Neural cell (in vitro differentiated cells): ENCODE measurements around the gene RTN4RL1. TPM values are rescaled to one million over a fixed set of nuclear protein-coding genes. Genes with fewer than 3 reads are reported as not detected.

Source experiments
- H2AFZ ChIP-seq: fragments of 200-600, 300-800 bp; sonication (generic), shearing (Covaris generic); 2 replicates; pipeline ENCODE4 v1.6.0; 2014; ENCODE audit warnings: low read depth, mild to moderate bottlenecking, antibody characterized with exemption, low read length, moderate library complexity
- H3F3A ChIP-seq: fragments of 200-600 bp; shearing (Covaris generic); 2 replicates; pipeline ENCODE4 v1.6.1; 2016; ENCODE audit warnings: mild to moderate bottlenecking, moderate library complexity, mixed read lengths, antibody characterized with exemption, low read length; ENCODE audit not compliant: insufficient read depth, poor library complexity, severe bottlenecking
- H3K27ac ChIP-seq: fragments of 200-600, 300-800 bp; sonication (generic), shearing (Covaris generic); 2 replicates; pipeline ENCODE4 v1.5.1; 2014; ENCODE audit warnings: mild to moderate bottlenecking, low read length, moderate library complexity
- H3K27me3 ChIP-seq: fragments of 300-800, 200-600 bp; sonication (generic), shearing (Covaris generic); 2 replicates; pipeline ENCODE4 v1.6.0; 2014; ENCODE audit warnings: mild to moderate bottlenecking, low read depth, low read length, moderate library complexity; ENCODE audit not compliant: insufficient read depth
- H3K36me3 ChIP-seq: fragments of 300-800, 200-600 bp; sonication (generic), shearing (Covaris generic); 2 replicates; pipeline ENCODE4 v1.5.1; 2014; ENCODE audit warnings: mild to moderate bottlenecking, antibody characterized with exemption, low read length, moderate library complexity; ENCODE audit not compliant: insufficient read depth
- H3K4me2 ChIP-seq: fragments of 300-800, 200-600 bp; sonication (generic), shearing (Covaris generic); 2 replicates; pipeline ENCODE4 v1.6.0; 2014; ENCODE audit warnings: mild to moderate bottlenecking, low read length
- H3K4me3 ChIP-seq: fragments of 300-800, 200-600 bp; sonication (generic), shearing (Covaris generic); 2 replicates; pipeline ENCODE4 v1.5.1; 2014; ENCODE audit warnings: mild to moderate bottlenecking, low read length, moderate library complexity
- H3K79me2 ChIP-seq: fragments of 200-600 bp; shearing (Covaris generic); replicated peaks from 2 replicates; pipeline ENCODE4 v1.6.0; 2014; ENCODE audit warnings: mild to moderate bottlenecking, low read length, moderate library complexity; ENCODE audit not compliant: insufficient read depth
- H3K9ac ChIP-seq: fragments of 300-800, 200-600 bp; sonication (generic), shearing (Covaris generic); 2 replicates; pipeline ENCODE4 v1.6.1; 2016; ENCODE audit warnings: mild to moderate bottlenecking, low read length, mixed read lengths
- H3K9me2 ChIP-seq: fragments of 200-600 bp; shearing (Covaris generic); 2 replicates; pipeline ENCODE4 v1.6.1; 2016; ENCODE audit warnings: mild to moderate bottlenecking, low read length, mixed read lengths; ENCODE audit not compliant: insufficient read depth
- H3K9me3 ChIP-seq: fragments of 200-600, 300-800 bp; sonication (generic), shearing (Covaris generic); 2 replicates; pipeline ENCODE4 v1.6.1; 2016; ENCODE audit warnings: mild to moderate bottlenecking, mixed run types, low read length, moderate library complexity, mixed read lengths
- H4K20me1 ChIP-seq: fragments of 200-600 bp; shearing (Covaris generic); 2 replicates; pipeline ENCODE4 v1.6.1; 2016; ENCODE audit warnings: mild to moderate bottlenecking, mixed run types; ENCODE audit not compliant: insufficient read depth
- EZH2 ChIP-seq: fragments of 200-600, 300-800 bp; shearing (Covaris generic), sonication (generic); IDR thresholded peaks from 2 replicates; pipeline ENCODE4 v1.6.1; 2014; ENCODE audit warnings: antibody characterized with exemption, low read length, borderline replicate concordance, mild to moderate bottlenecking; ENCODE audit not compliant: insufficient read depth, poor library complexity, severe bottlenecking
- MXI1 ChIP-seq: fragments of 450-650 bp; conservative IDR thresholded peaks from 2 replicates; pipeline ENCODE4 v1.6.1; 2014; ENCODE audit warnings: antibody characterized with exemption, mild to moderate bottlenecking; ENCODE audit not compliant: poor library complexity, severe bottlenecking
- RAD21 ChIP-seq: fragments of 450-650 bp; conservative IDR thresholded peaks from 2 replicates; pipeline ENCODE4 v1.6.1; 2014; ENCODE audit warnings: antibody characterized with exemption, mild to moderate bottlenecking, moderate library complexity
- SMC3 ChIP-seq: fragments of 450-650 bp; conservative IDR thresholded peaks from 2 replicates; pipeline ENCODE4 v1.6.1; 2014; ENCODE audit warnings: antibody characterized with exemption, mild to moderate bottlenecking, moderate library complexity; ENCODE audit not compliant: poor library complexity
- TAF1 ChIP-seq: IDR thresholded peaks from 2 replicates; pipeline ENCODE4 v1.6.1; 2012; ENCODE audit warnings: low read depth
- polyA plus RNA-seq: library from polyadenylated mRNA; depleted of rRNA; stranded (reverse); fragments of >200 nt; gene quantifications from 2 replicates; pipeline ENCODE4 v1.2.3, GENCODE V29; 2014
- TF ChIP-seq, protein P1 (sequence below): IDR thresholded peaks from 2 replicates; pipeline ENCODE4 v1.6.1; 2012; ENCODE audit warnings: borderline replicate concordance

Gene RTN4RL1
- polyA plus RNA-seq, 1 donor from 2014 or later: 8.1 TPM

DNA sequence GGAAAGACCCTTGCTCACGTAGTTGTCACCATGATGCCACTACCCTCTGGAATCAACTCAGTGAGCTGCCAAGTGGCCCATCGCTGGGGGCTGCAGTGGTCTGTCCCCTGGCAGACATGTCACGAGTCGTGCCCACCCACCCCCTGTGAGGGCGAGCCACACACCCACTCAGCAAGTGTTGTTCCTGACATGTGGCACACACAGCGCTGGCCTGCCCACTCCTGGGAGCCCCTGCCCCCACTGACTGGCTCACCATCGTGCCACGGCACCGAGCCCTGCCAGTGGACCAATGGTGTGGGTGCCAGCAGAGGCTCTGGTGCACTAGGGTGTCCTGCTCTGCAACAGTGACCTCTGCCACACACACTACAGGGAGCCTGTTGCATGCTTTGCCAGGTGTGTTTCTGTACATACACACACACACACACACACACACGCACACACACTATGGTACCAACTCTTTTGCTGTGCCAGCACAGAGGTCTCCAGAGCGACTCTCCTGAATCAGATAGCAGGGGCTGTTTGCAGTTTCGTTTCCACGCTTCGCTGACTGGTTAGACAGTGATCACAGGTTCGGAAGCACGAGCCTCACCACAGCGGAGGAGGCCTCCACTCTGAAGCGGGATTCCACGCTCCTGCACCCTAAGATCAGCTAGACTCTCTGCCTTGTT is 7.7 kb downstream of the RTN4RL1 start:
- Histone ChIP-seq H3K9me3 (no peaks in the 10 kb centered on the region), H3K9me2 (no peaks in the 10 kb centered on the region), H3K4me3 (no peak overlapping the region), H3K27me3 (no peaks in the 10 kb centered on the region), H4K20me1 (no peaks in the 10 kb centered on the region), H3K79me2 (no peaks in the 10 kb centered on the region), H3F3A (no peaks in the 10 kb centered on the region), H3K4me2 (no peak overlapping the region), H3K9ac (no peak overlapping the region), H3K36me3 (no peaks in the 10 kb centered on the region), H2AFZ (no peak overlapping the region), H3K27ac (no peak overlapping the region)
- no peak for TF ChIP-seq EZH2
- no peak for TF ChIP-seq TAF1

DNA sequence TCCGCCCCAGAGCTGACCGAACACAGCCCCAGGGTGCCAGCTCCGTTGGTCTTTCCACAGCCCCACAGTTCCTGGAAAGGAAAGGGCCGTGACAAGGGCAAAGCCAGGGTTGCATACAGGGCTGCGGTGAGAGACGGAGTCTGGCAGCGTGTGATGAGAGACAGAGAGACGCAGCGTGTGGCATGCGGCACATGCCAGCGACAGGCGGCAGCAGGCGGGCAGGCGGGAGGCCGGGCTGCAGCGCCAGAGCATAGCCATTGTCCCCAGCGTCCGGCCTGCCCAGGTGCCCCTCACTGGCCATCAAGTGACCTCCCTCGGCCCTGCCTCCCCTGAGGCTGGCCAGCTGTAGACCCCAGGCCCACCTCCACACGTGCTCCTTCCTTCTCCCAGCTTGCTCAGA is 8.6 kb downstream of the RTN4RL1 start:
- H3K4me3 ChIP-seq: no peak overlapping the region
- no peaks in the 10 kb centered on the region for H3K27me3 ChIP-seq
- H3K79me2 ChIP-seq: no peaks in the 10 kb centered on the region
- H3K9ac ChIP-seq: no peak overlapping the region
- H3F3A ChIP-seq: no peaks in the 10 kb centered on the region
- no peaks in the 10 kb centered on the region for H3K36me3 ChIP-seq
- H3K9me2 ChIP-seq: no peaks in the 10 kb centered on the region
- H4K20me1 ChIP-seq: no peaks in the 10 kb centered on the region
- no peak overlapping the region for H2AFZ ChIP-seq
- no peak overlapping the region for H3K4me2 ChIP-seq
- H3K27ac ChIP-seq: no peak overlapping the region
- H3K9me3 ChIP-seq: no peaks in the 10 kb centered on the region
- TF ChIP-seq EZH2 (no peak), RAD21 (no peak), MXI1 (no peak), TAF1 (no peak), SMC3 (no peak)
- TF ChIP-seq, protein P1, sequence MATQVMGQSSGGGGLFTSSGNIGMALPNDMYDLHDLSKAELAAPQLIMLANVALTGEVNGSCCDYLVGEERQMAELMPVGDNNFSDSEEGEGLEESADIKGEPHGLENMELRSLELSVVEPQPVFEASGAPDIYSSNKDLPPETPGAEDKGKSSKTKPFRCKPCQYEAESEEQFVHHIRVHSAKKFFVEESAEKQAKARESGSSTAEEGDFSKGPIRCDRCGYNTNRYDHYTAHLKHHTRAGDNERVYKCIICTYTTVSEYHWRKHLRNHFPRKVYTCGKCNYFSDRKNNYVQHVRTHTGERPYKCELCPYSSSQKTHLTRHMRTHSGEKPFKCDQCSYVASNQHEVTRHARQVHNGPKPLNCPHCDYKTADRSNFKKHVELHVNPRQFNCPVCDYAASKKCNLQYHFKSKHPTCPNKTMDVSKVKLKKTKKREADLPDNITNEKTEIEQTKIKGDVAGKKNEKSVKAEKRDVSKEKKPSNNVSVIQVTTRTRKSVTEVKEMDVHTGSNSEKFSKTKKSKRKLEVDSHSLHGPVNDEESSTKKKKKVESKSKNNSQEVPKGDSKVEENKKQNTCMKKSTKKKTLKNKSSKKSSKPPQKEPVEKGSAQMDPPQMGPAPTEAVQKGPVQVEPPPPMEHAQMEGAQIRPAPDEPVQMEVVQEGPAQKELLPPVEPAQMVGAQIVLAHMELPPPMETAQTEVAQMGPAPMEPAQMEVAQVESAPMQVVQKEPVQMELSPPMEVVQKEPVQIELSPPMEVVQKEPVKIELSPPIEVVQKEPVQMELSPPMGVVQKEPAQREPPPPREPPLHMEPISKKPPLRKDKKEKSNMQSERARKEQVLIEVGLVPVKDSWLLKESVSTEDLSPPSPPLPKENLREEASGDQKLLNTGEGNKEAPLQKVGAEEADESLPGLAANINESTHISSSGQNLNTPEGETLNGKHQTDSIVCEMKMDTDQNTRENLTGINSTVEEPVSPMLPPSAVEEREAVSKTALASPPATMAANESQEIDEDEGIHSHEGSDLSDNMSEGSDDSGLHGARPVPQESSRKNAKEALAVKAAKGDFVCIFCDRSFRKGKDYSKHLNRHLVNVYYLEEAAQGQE: no peak

DNA sequence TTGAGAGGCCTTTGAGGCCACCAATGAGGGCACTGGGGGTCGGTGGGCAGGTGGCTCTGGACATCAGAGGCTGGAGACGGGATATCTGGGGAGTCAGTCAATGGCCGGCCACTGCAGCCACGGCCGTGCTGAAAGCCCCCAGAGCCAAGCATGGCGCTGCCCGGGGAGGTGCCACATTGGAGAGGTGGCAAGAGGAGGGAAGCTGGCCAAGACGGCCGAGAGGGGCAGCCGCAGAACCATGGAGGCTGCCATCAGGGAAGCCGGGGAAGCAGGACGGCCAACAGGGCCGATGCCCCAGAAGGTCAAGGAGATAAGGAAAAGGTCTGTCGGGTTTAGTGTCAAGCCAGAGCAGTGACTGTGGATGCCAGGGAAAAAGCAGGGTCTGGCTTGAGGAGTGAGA is 9.8 kb downstream of the RTN4RL1 start:
- TF ChIP-seq RAD21: no peak
- TF ChIP-seq, protein P1: no peak
- no peaks in the 10 kb centered on the region for H3K36me3 ChIP-seq
- H3F3A ChIP-seq: no peaks in the 10 kb centered on the region
- no peak overlapping the region for H2AFZ ChIP-seq
- no peak overlapping the region for H3K27ac ChIP-seq
- H3K9me3 ChIP-seq: no peaks in the 10 kb centered on the region
- H3K4me2 ChIP-seq: no peak overlapping the region
- H3K4me3 ChIP-seq: no peak overlapping the region
- H3K9me2 ChIP-seq: no peaks in the 10 kb centered on the region
- no peak overlapping the region for H3K9ac ChIP-seq
- no peaks in the 10 kb centered on the region for H3K79me2 ChIP-seq
- no peaks in the 10 kb centered on the region for H4K20me1 ChIP-seq
- no peaks in the 10 kb centered on the region for H3K27me3 ChIP-seq
